Sigmoid colon (tissue), 4 donors: ENCODE results near the gene SLCO6A1.

Experiments
- CTCF ChIP-seq, 4 experiments: fragments of 450-650 bp in 3 of 4; fragments of 200-600 bp in 1 of 4; IDR thresholded peaks; one replicate each; pipeline ENCODE4 v1.5.1; 2016 to 2019; ENCODE audit warnings: antibody characterized with exemption in 4 of 4, mild to moderate bottlenecking in 3 of 4, moderate library complexity in 2 of 4
- EP300 ChIP-seq, 4 donors: sonication (generic); formaldehyde crosslinking; IDR thresholded peaks; one replicate each; pipeline ENCODE4 v1.6.1; 2017; ENCODE audit warnings: antibody characterized with exemption in 4 of 4
- POLR2A ChIP-seq, 2 donors: fragments of 450-650 bp; IDR thresholded peaks; one replicate each; pipeline ENCODE4 v1.6.1; 2016; ENCODE audit warnings: antibody characterized with exemption in 2 of 2, mild to moderate bottlenecking in 2 of 2, moderate library complexity in 2 of 2
- POLR2AphosphoS5 ChIP-seq, 4 donors: sonication (generic); formaldehyde crosslinking; IDR thresholded peaks; one replicate each; pipeline ENCODE4 v1.6.1; 2017; ENCODE audit warnings: antibody characterized with exemption in 4 of 4

DNA sequence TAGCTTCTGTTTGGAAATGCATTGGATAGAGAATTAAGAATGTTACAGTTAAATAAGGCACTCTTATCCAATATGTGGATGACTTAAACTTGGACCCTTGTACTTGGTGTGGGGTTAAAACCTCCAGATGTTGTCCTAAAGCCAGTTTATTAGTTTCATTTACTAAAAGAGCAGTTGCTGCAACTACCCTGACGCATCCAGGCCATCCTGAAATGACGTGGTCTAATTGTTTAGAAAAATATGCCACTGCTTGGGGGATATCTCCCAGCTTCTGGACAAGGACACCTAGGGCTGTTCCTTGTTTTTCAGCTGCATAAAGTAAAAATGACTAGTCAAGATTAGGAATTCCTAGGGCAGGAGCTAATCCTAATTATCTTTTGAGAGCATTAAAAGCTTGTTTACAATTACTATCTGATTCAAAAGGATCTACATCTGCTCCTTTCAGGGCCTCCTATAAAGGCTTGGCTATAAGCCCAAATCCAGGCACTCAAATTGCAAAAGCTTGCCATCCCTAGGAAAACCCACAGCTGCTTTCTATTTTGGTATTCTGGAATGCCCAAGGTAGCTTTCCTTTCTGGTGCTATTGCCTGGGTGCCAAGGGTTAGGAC, 157.0 kb downstream of the SLCO6A1 start:
- TF ChIP-seq CTCF (IDR thresholded peaks at IDR 0.05) = no peak
- TF ChIP-seq POLR2A (IDR thresholded peaks at IDR 0.05) = no peak
- TF ChIP-seq EP300 (IDR thresholded peaks at IDR 0.05) = no peak
- no peak for TF ChIP-seq POLR2AphosphoS5 (IDR thresholded peaks at IDR 0.05)
